Raji (cell line): Measurements from ENCODE around the gene C1QTNF5.

Source experiments
- POLR2A ChIP-seq: IDR thresholded peaks from 2 replicates; pipeline ENCODE4 v1.6.1; 2011; ENCODE audit warnings: low read depth, low read length, control low read depth; ENCODE audit not compliant: insufficient read depth

The C1QTNF5 gene

GRCh38 chr11:119374632-119375336, 34.1 kb upstream of the C1QTNF5 start:
- TF ChIP-seq POLR2A = no peak

DNA sequence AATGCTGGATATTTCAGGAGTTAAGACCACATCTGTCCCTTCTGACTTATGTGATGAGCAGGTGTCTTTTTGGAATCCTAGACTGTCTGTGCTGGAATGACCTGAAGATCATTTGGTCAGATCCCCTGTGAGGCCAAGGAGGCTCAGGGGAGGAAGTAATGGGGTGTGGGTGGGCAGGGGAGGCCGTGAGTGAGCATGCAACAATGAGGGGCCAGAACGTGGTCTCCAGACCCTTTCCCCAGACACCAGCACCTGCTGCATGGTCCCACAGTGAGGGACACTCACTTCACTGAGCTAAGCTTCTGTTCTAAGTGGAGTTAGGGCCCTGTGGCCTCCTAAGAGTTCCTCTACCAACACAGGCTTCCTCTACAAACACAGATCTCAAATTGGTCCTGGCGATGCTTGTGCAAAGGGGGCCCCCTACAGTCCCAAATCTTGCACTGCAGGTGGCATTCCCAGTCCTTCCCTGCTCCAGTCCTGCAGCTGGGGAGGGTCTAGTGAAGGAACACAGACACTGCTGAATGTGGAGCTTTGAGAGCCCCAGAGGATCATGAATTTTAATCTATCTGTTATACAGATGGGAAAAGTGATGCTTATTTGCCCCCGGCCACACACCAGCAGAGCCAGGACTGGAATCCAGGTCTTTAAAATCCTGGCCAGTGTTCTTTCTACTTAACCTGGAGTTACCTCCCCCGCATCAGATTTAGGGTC, 33.4 kb upstream of the C1QTNF5 start:
- TF ChIP-seq POLR2A = no peak

DNA sequence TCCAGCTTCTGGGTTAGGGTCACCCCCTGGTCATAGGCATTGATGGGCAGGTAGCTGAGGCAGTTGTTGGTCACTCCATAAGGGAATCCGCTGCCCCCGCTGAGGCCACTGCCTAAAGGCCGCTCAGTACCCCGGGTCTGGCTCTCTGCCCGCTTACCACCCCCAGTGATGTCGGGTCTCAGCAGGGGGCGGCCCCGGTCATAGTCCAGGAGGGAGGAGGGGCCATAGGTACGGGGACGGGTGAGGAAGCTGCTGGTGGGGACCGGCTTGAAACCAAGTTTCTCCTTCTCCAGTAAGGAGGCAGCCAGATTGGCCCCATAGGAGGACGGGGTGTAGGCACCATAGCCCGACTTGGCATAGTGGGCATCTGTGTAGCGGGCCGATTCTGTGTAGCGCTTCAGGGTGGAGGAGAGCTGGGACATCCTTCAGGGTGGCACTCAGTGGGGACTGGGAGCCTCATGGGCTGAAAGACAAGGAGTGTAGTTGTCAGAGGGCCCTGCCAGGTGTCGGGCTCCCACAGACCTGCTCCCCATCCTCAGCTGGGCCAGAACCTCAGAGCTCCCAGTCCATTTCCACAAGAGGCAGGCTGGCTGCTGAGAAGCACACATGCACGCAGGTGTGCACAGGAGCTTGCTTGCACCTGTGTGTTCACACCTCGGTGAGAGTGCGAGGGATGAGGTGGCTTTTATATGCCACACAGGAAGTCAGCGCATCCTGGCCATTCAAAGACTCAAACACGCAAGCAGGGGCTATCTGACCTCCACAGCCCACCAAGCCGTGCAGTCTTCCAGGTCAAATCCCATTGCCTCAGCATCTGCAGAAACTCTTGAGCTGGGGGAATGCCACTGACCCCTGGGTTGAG, 32.6 kb upstream of the C1QTNF5 start:
- no peak for TF ChIP-seq POLR2A

- TF ChIP-seq POLR2A = no peak
These were observed 31.8 kb upstream of the C1QTNF5 start for GRCh38 chr11:119372260-119373058.

DNA sequence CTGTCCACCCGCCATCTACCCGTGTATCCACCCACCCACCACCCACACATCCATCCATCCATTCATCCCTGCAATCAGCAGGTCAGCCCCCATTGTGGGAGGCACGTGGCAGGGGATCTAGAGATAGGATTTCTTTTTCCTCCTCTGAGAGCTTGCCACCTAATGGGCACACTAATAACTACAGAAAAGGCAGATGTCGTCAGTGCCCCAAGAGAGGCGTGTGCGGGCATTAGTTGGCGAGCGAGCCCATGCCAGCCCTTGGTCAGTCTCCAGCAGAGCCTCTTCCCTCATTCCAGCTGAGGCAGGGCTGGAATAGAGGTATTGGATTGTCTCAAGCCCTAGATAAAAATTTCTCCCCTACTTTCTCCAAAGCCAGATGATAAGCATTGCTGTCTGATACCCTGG, 31.1 kb upstream of the C1QTNF5 start:
- TF ChIP-seq POLR2A = no peak

- TF ChIP-seq POLR2A = no peak
These were observed 30.5 kb upstream of the C1QTNF5 start for GRCh38 chr11:119371067-119371601.

- peak; percentile 40; the same call in 1 of the 2 replicates for TF ChIP-seq POLR2A
These were observed 29.9 kb upstream of the C1QTNF5 start for GRCh38 chr11:119370486-119371046.

GRCh38 chr11:119369132-119369925, 28.6 kb upstream of the C1QTNF5 start:
- TF ChIP-seq POLR2A = no peak

DNA sequence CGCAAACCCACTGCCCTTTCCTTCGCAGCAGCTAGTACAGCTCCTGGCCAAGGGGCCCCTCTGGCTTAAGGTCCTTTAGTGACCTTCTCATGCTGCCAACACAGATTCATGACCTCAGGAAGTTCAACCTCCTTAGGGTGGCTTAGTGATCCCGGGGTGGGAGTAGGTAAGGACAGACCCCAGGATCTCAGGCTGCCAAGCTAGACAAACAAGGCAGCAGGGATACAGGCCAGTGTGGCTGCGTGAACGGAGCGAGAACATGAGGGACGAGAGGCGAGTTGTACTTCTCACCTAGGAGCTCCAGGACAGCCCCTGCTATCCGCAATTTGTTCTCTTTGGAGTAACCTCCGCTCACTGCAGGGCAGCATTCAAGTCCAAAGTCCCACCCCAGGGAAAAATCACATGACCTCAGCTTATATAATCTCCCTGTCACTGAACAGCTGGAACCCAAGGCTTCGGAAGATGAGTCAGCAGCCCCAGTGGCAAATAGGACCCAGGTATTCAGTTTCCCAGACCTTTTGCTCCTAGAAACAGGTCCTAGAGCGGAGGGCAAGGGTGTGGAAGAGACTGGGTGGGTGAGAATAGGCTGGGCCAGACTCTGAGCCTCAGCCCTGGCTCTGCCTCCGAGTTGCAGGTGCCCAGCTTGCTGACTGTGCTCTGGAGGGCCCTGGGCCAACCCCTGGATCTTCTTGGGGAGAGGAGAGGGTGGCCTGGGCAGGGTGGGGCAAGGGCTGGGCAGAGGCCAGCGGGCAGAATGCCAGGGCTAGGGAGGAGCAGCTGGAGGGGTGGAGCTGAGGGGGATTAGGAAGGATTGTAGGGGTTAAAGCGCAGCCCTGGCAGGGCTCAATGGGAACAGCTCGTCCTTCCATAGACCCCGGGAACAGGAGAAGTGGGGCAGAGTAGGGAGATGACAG, 27.7 kb upstream of the C1QTNF5 start:
- TF ChIP-seq POLR2A = no peak

GRCh38 chr11:119367661-119368120, 27.0 kb upstream of the C1QTNF5 start:
- no peak for TF ChIP-seq POLR2A

DNA sequence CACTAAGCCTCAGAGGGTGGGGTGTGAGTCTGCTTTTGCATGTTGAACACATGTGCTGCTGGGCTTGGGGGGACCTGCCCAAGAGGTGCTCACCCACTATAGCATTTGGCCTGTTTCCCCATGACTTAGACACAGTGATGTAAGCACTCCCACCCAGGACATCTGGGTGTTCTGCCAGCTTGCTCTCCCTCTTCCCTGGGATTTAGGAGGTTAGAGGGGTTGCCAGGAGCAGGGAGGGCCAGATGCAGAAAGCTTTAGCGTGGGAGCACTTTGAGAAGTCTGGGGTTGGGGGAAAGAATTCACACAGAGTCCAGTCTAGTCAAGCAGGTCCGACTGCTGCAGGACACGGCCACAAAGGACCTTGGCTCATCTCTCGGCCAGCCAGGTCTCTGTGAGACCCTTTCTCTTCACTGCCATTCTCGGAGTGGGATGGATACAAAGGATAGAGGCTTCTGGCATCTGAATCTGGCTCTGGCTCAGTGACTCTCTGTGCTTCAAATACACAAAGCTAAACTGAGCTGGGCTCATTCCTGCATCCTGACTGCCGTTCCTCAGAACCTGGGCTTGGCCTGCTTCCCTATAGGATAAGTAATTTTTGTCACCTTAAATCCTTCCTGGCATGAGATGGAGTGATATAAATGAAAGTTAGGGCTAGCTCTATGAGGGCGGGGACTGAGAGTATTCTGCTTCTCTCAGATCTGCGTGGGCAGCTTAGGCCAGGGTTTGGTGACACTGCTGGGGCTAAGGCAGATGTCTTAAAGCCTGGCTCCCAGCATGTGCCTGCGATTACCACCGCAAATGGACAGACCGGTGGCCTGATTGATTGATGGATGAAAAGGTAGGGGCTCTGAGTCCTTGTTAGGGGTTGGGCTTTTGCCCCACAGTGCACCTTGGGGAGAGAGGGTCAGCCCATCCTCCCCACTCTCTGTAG, 26.3 kb upstream of the C1QTNF5 start:
- no peak for TF ChIP-seq POLR2A

- TF ChIP-seq POLR2A = no peak
These were observed 24.4 kb upstream of the C1QTNF5 start for GRCh38 chr11:119365071-119365591.
